Measurements from ENCODE around the gene SHOC2.
A peak's percentile ranks its signal among the peaks of the same experiment; 100 is the strongest.

The SHOC2 gene

GRCh38 chr10:110993024-110993693, 73.8 kb downstream of the SHOC2 start:
- H3K9me3 ChIP-seq (ENCODE audit: control insufficient read depth, low read length): no peaks in the 10 kb centered on the region
- H3K4me1 ChIP-seq (ENCODE audit: control insufficient read depth, insufficient read depth, low read length): peaks cover 33% of the 10 kb centered on the region
- DNase-seq (ENCODE audit: low read depth): peak; percentile 73
- no peak overlapping the region for H3K4me3 ChIP-seq (ENCODE audit: low read length)
- no peaks in the 10 kb centered on the region for H3K27me3 ChIP-seq (replicated peaks; ENCODE audit: control insufficient read depth, insufficient read depth, low read length)
- peaks cover 15% of the 10 kb centered on the region for H3K36me3 ChIP-seq (ENCODE audit: control insufficient read depth, insufficient read depth, low read length, severe bottlenecking)
- H3K9ac ChIP-seq (ENCODE audit: low read length): no peak overlapping the region

GRCh38 chr10:110994406-110995086, 75.1 kb downstream of the SHOC2 start:
- Histone ChIP-seq H3K36me3 (ENCODE audit: control insufficient read depth, insufficient read depth, low read length, severe bottlenecking) (peaks cover 15% of the 10 kb centered on the region), H3K4me1 (ENCODE audit: control insufficient read depth, insufficient read depth, low read length) (peaks cover 27% of the 10 kb centered on the region), H3K27me3 (replicated peaks; ENCODE audit: control insufficient read depth, insufficient read depth, low read length) (no peaks in the 10 kb centered on the region), H3K9ac (ENCODE audit: low read length) (no peak overlapping the region), H3K4me3 (ENCODE audit: low read length) (no peak overlapping the region), H3K9me3 (ENCODE audit: control insufficient read depth, low read length) (no peaks in the 10 kb centered on the region)
- no peak for DNase-seq (ENCODE audit: low read depth)

GRCh38 chr10:110995301-110995700, 75.9 kb downstream of the SHOC2 start:
- no peak for DNase-seq (ENCODE audit: low read depth)
- no peaks in the 10 kb centered on the region for H3K9me3 ChIP-seq (ENCODE audit: control insufficient read depth, low read length)
- no peaks in the 10 kb centered on the region for H3K27me3 ChIP-seq (replicated peaks; ENCODE audit: control insufficient read depth, insufficient read depth, low read length)
- no peak overlapping the region for H3K9ac ChIP-seq (ENCODE audit: low read length)
- H3K4me1 ChIP-seq (ENCODE audit: control insufficient read depth, insufficient read depth, low read length): peaks cover 25% of the 10 kb centered on the region
- no peak overlapping the region for H3K4me3 ChIP-seq (ENCODE audit: low read length)
- H3K36me3 ChIP-seq (ENCODE audit: control insufficient read depth, insufficient read depth, low read length, severe bottlenecking): peaks cover 17% of the 10 kb centered on the region

- Histone ChIP-seq H3K36me3 (ENCODE audit: control insufficient read depth, insufficient read depth, low read length, severe bottlenecking) (peaks cover 27% of the 10 kb centered on the region), H3K27me3 (replicated peaks; ENCODE audit: control insufficient read depth, insufficient read depth, low read length) (no peaks in the 10 kb centered on the region), H3K9me3 (ENCODE audit: control insufficient read depth, low read length) (no peaks in the 10 kb centered on the region), H3K4me3 (ENCODE audit: low read length) (no peak overlapping the region), H3K9ac (ENCODE audit: low read length) (no peak overlapping the region), H3K4me1 (ENCODE audit: control insufficient read depth, insufficient read depth, low read length) (peaks cover 25% of the 10 kb centered on the region)
- no peak for DNase-seq (ENCODE audit: low read depth)
Measured at GRCh38 chr10:110996256-110996655, 76.9 kb downstream of the SHOC2 start.

GRCh38 chr10:111004016-111004415, 84.6 kb downstream of the SHOC2 start:
- Histone ChIP-seq H3K9me3 (ENCODE audit: control insufficient read depth, low read length) (no peaks in the 10 kb centered on the region), H3K9ac (ENCODE audit: low read length) (no peak overlapping the region), H3K36me3 (ENCODE audit: control insufficient read depth, insufficient read depth, low read length, severe bottlenecking) (peaks cover 78% of the 10 kb centered on the region), H3K27me3 (replicated peaks; ENCODE audit: control insufficient read depth, insufficient read depth, low read length) (no peaks in the 10 kb centered on the region), H3K4me3 (ENCODE audit: low read length) (no peak overlapping the region), H3K4me1 (ENCODE audit: control insufficient read depth, insufficient read depth, low read length) (no peaks in the 10 kb centered on the region)
- no peak for DNase-seq (ENCODE audit: low read depth)

- H3K9ac ChIP-seq (ENCODE audit: low read length): no peak overlapping the region
- DNase-seq (ENCODE audit: low read depth): no peak
- peaks cover 88% of the 10 kb centered on the region for H3K36me3 ChIP-seq (ENCODE audit: control insufficient read depth, insufficient read depth, low read length, severe bottlenecking)
- no peak overlapping the region for H3K4me3 ChIP-seq (ENCODE audit: low read length)
- H3K4me1 ChIP-seq (ENCODE audit: control insufficient read depth, insufficient read depth, low read length): peaks cover 2% of the 10 kb centered on the region
- H3K27me3 ChIP-seq (replicated peaks; ENCODE audit: control insufficient read depth, insufficient read depth, low read length): no peaks in the 10 kb centered on the region
- no peaks in the 10 kb centered on the region for H3K9me3 ChIP-seq (ENCODE audit: control insufficient read depth, low read length)
Measured at GRCh38 chr10:111007486-111007885, 88.1 kb downstream of the SHOC2 start.

- peaks cover 15% of the 10 kb centered on the region for H3K4me1 ChIP-seq (ENCODE audit: control insufficient read depth, insufficient read depth, low read length)
- no peak for DNase-seq (ENCODE audit: low read depth)
- no peak overlapping the region for H3K4me3 ChIP-seq (ENCODE audit: low read length)
- no peaks in the 10 kb centered on the region for H3K27me3 ChIP-seq (replicated peaks; ENCODE audit: control insufficient read depth, insufficient read depth, low read length)
- H3K36me3 ChIP-seq (ENCODE audit: control insufficient read depth, insufficient read depth, low read length, severe bottlenecking): peaks cover 70% of the 10 kb centered on the region
- no peak overlapping the region for H3K9ac ChIP-seq (ENCODE audit: low read length)
- no peaks in the 10 kb centered on the region for H3K9me3 ChIP-seq (ENCODE audit: control insufficient read depth, low read length)
Measured at GRCh38 chr10:111015181-111015580, 95.8 kb downstream of the SHOC2 start.

GRCh38 chr10:111017098-111017497, 97.7 kb downstream of the SHOC2 start:
- Histone ChIP-seq H3K36me3 (ENCODE audit: control insufficient read depth, insufficient read depth, low read length, severe bottlenecking) (peaks cover 65% of the 10 kb centered on the region), H3K9ac (ENCODE audit: low read length) (no peak overlapping the region), H3K9me3 (ENCODE audit: control insufficient read depth, low read length) (no peaks in the 10 kb centered on the region), H3K4me1 (ENCODE audit: control insufficient read depth, insufficient read depth, low read length) (peaks cover 15% of the 10 kb centered on the region), H3K27me3 (replicated peaks; ENCODE audit: control insufficient read depth, insufficient read depth, low read length) (no peaks in the 10 kb centered on the region), H3K4me3 (ENCODE audit: low read length) (no peak overlapping the region)
- DNase-seq (ENCODE audit: low read depth): no peak

- Histone ChIP-seq H3K4me1 (ENCODE audit: control insufficient read depth, insufficient read depth, low read length) (peaks cover 12% of the 10 kb centered on the region), H3K9me3 (ENCODE audit: control insufficient read depth, low read length) (no peaks in the 10 kb centered on the region), H3K4me3 (ENCODE audit: low read length) (no peak overlapping the region), H3K36me3 (ENCODE audit: control insufficient read depth, insufficient read depth, low read length, severe bottlenecking) (peaks cover 65% of the 10 kb centered on the region), H3K9ac (ENCODE audit: low read length) (no peak overlapping the region), H3K27me3 (replicated peaks; ENCODE audit: control insufficient read depth, insufficient read depth, low read length) (no peaks in the 10 kb centered on the region)
- DNase-seq (ENCODE audit: low read depth): no peak
Measured at GRCh38 chr10:111018021-111018420, 98.6 kb downstream of the SHOC2 start.

GRCh38 chr10:111023060-111023459, 103.7 kb downstream of the SHOC2 start:
- DNase-seq (ENCODE audit: low read depth): no peak
- Histone ChIP-seq H3K27me3 (replicated peaks; ENCODE audit: control insufficient read depth, insufficient read depth, low read length) (no peaks in the 10 kb centered on the region), H3K9ac (ENCODE audit: low read length) (no peak overlapping the region), H3K36me3 (ENCODE audit: control insufficient read depth, insufficient read depth, low read length, severe bottlenecking) (peaks cover 51% of the 10 kb centered on the region), H3K9me3 (ENCODE audit: control insufficient read depth, low read length) (no peaks in the 10 kb centered on the region), H3K4me1 (ENCODE audit: control insufficient read depth, insufficient read depth, low read length) (no peaks in the 10 kb centered on the region), H3K4me3 (ENCODE audit: low read length) (no peak overlapping the region)

- DNase-seq (ENCODE audit: low read depth): no peak
- Histone ChIP-seq H3K9ac (ENCODE audit: low read length) (no peak overlapping the region), H3K9me3 (ENCODE audit: control insufficient read depth, low read length) (no peaks in the 10 kb centered on the region), H3K36me3 (ENCODE audit: control insufficient read depth, insufficient read depth, low read length, severe bottlenecking) (peaks cover 8% of the 10 kb centered on the region), H3K4me3 (ENCODE audit: low read length) (no peak overlapping the region), H3K27me3 (replicated peaks; ENCODE audit: control insufficient read depth, insufficient read depth, low read length) (no peaks in the 10 kb centered on the region), H3K4me1 (ENCODE audit: control insufficient read depth, insufficient read depth, low read length) (peaks cover 10% of the 10 kb centered on the region)
Measured at GRCh38 chr10:111030042-111030750, 110.8 kb downstream of the SHOC2 start.
